Activated CD4-positive, alpha-beta T cell treated with anti-CD3 and anti-CD28 coated beads, Interleukin-2, amount 10 ng/mL, durations not matched to agents 7 days and 5 days (primary cell): ENCODE data around the gene SEPTIN10. TPM values are rescaled to one million over a fixed set of nuclear protein-coding genes. Genes with fewer than 3 reads are reported as not detected.
"Not testable (repeated sequence)": the region's sequence is repeated elsewhere in the genome, so short reads cannot be mapped to it uniquely, and the experiment has no call there.

Experiments used
- CTCF ChIA-PET: fragments of 350-600 bp; sonication (Branson Sonifier 250); formaldehyde crosslinking; loops from one replicate; lab custom pipeline; 2021; ENCODE audit warnings: antibody characterized with exemption; lab: Charles Lee
- POLR2A ChIA-PET: fragments of 350-600 bp; sonication (Branson Sonifier 250); formaldehyde crosslinking; loops from one replicate; lab custom pipeline; 2021; ENCODE audit warnings: antibody characterized with exemption; lab: Charles Lee
- DNase-seq: peaks from one replicate; pipeline ENCODE4 v3.0.0-alpha.2; 2020
- H3K27ac Mint-ChIP-seq: one replicate; pipeline ENCODE4 v1.8.0; 2021; ENCODE audit warnings: mild to moderate bottlenecking, moderate library complexity, mixed read lengths
- H3K27me3 Mint-ChIP-seq: one replicate; pipeline ENCODE4 v1.8.0; 2021; ENCODE audit warnings: mixed read lengths
- H3K36me3 Mint-ChIP-seq: one replicate; pipeline ENCODE4 v1.8.0; 2021; ENCODE audit warnings: low read depth, mixed read lengths
- H3K4me1 Mint-ChIP-seq: one replicate; pipeline ENCODE4 v1.8.0; 2021; ENCODE audit warnings: mixed read lengths
- H3K4me3 Mint-ChIP-seq: one replicate; pipeline ENCODE4 v1.8.0; 2021; ENCODE audit warnings: mild to moderate bottlenecking, moderate library complexity, mixed read lengths
- H3K9me3 Mint-ChIP-seq: one replicate; pipeline ENCODE4 v1.8.0; 2021; ENCODE audit warnings: mixed read lengths
- total RNA-seq, 2 experiments: library from RNA; stranded (reverse); gene quantifications; one replicate each; pipeline ENCODE4 v1.2.3, GENCODE V29; 2021

Gene SEPTIN10
- total RNA-seq, 2 experiments from 2014 or later, result 1.7 to 1.8 TPM

GRCh38 chr2:109628321-109628720, 14.6 kb upstream of the SEPTIN10 start:
- H3K4me1 Mint-ChIP-seq, DNase-seq, CTCF ChIA-PET, H3K4me3 Mint-ChIP-seq, H3K27ac Mint-ChIP-seq, H3K36me3 Mint-ChIP-seq, H3K9me3 Mint-ChIP-seq, POLR2A ChIA-PET, H3K27me3 Mint-ChIP-seq: not testable (repeated sequence)

DNA sequence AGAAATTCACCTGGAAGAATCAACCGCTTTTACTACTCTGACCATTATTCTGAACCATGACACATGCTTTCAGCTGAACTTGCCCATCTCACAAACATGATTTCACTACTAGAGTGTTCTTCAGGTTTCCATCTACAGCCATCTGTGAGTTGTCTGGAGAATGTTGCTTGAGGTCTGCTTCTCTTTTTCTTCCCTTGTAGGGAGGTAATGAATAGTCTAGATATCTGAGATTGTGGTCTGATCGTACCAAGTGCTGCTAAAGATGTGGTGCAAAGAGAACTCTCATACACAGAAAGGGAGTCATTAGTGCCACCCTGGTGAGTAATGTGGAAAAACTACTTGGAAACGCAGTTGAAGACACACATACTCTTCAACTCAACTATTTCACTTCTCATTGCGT, 10.6 kb upstream of the SEPTIN10 start:
- Mint-ChIP-seq H3K27ac (no peak overlapping the region), H3K4me3 (no peak overlapping the region), H3K9me3 (no peaks in the 10 kb centered on the region), H3K27me3 (peaks cover 9% of the 10 kb centered on the region), H3K4me1 (no peaks in the 10 kb centered on the region), H3K36me3 (no peaks in the 10 kb centered on the region)
- ChIA-PET POLR2A (no interaction called here), CTCF (interaction anchor here (0.6 to 1.5 kb wide), 2 partner anchors 9 to 54 kb away, joined by 3 to 4 read pairs; no protein-coding TSS in a partner anchor)
- DNase-seq, result no peak

GRCh38 chr2:109623923-109624322, 10.2 kb upstream of the SEPTIN10 start:
- Mint-ChIP-seq H3K27ac (no peak overlapping the region), H3K4me1 (no peaks in the 10 kb centered on the region), H3K27me3 (peaks cover 13% of the 10 kb centered on the region), H3K9me3 (no peaks in the 10 kb centered on the region), H3K36me3 (no peaks in the 10 kb centered on the region), H3K4me3 (no peak overlapping the region)
- DNase-seq, result no peak
- ChIA-PET CTCF (interaction anchor here (0.6 to 1.5 kb wide), 2 partner anchors 10 to 54 kb away, joined by 3 to 4 read pairs; no protein-coding TSS in a partner anchor), POLR2A (no interaction called here)

GRCh38 chr2:109623297-109623696, 9.5 kb upstream of the SEPTIN10 start:
- Mint-ChIP-seq H3K27me3 (peaks cover 19% of the 10 kb centered on the region), H3K4me1 (no peaks in the 10 kb centered on the region), H3K27ac (no peak overlapping the region), H3K4me3 (no peak overlapping the region), H3K36me3 (no peaks in the 10 kb centered on the region), H3K9me3 (no peaks in the 10 kb centered on the region)
- POLR2A ChIA-PET, result no interaction called here
- no peak for DNase-seq
- CTCF ChIA-PET, result interaction anchor here (1.5 kb wide), 1 partner anchor 10 kb away, joined by 4 read pairs; no protein-coding TSS in a partner anchor

DNA sequence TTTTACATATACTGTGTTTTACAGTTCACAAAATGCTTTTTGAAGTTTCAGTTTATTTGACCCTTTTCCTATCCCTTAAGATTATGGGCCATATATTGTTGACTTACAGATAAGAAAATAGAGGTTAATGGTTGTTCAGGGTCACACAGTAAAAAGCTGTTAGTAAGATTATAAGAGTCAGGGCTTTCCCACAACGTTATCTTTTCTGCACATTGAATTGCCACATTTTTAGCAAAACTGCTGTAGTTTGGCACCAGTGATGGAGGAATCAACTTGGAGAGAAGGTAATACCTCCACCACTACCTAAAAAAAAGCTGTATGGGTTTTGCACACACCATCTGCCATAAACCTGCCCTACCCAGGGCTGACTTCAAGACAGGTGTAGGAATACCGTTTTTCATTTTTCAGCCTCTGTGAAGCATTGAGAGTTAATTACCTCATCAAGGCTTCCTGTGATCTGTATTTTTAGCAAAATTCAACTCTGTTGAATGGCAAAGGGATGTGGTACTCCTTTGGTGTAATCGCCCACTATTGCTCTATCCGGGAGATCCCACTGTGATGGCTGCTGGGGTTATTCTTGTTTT, 5.4 kb upstream of the SEPTIN10 start:
- Mint-ChIP-seq H3K9me3 (no peaks in the 10 kb centered on the region), H3K4me3 (no peak overlapping the region), H3K36me3 (no peaks in the 10 kb centered on the region), H3K27ac (no peak overlapping the region), H3K27me3 (peaks cover 39% of the 10 kb centered on the region), H3K4me1 (no peaks in the 10 kb centered on the region)
- CTCF ChIA-PET, result no interaction called here
- POLR2A ChIA-PET, result no interaction called here
- DNase-seq, result no peak

- CTCF ChIA-PET, result no interaction called here
- no peak for DNase-seq
- POLR2A ChIA-PET, result no interaction called here
- H3K4me3 Mint-ChIP-seq, result no peak overlapping the region
- no peaks in the 10 kb centered on the region for H3K9me3 Mint-ChIP-seq
- no peaks in the 10 kb centered on the region for H3K36me3 Mint-ChIP-seq
- H3K27me3 Mint-ChIP-seq, result peaks cover 59% of the 10 kb centered on the region
- peaks cover 11% of the 10 kb centered on the region for H3K4me1 Mint-ChIP-seq
- no peak overlapping the region for H3K27ac Mint-ChIP-seq
These were observed 2.4 kb upstream of the SEPTIN10 start for GRCh38 chr2:109616184-109616583.

- Mint-ChIP-seq H3K9me3 (no peaks in the 10 kb centered on the region), H3K4me1 (peaks cover 11% of the 10 kb centered on the region), H3K36me3 (no peaks in the 10 kb centered on the region), H3K27me3 (peaks cover 64% of the 10 kb centered on the region), H3K4me3 (peak overlapping the region; percentile 30), H3K27ac (no peak overlapping the region)
- no peak for DNase-seq
- POLR2A ChIA-PET, result no interaction called here
- CTCF ChIA-PET, result no interaction called here
These were observed 1.9 kb upstream of the SEPTIN10 start for GRCh38 chr2:109615637-109616144.

DNA sequence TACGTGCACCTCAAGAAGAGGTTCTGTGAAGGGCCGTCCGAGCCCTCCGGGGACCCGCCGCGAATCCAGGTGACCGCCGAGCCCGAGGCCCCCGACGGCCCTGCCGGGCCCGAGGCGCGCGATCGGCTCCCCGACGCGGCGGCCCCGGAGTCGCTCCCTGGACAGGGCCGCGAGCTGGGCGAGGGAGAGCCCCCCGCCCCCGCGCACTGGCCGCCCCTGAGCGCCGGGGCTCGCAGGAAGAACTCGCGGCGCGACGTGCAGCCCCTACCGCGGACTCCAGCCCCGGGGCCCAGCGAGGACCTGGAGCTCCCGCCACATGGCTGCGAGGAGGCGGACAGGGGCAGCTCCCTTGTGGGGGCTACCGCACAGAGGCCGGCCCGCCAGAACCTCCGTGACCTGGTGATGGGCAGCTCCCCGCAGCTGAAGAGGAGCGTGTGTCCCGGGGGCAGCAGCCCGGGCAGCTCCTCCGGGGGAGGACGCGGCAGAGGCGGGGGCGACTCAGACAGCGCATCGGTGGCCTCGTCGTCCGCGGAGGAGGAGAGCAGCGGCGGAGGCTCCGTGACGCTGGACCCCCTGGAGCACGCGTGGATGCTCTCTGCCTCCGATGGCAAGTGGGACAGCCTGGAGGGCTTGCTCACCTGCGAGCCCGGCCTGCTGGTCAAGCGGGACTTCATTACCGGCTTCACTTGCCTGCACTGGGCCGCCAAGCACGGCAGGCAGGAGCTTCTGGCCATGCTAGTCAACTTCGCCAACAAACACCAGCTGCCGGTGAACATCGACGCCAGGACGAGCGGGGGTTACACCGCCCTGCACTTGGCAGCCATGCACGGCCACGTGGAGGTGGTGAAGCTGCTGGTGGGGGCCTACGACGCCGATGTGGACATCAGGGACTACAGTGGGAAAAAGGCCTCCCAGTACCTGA, 1.2 kb upstream of the SEPTIN10 start:
- Mint-ChIP-seq H3K4me3 (peak overlapping the region; percentile 30), H3K36me3 (no peaks in the 10 kb centered on the region), H3K27ac (no peak overlapping the region), H3K4me1 (peaks cover 11% of the 10 kb centered on the region), H3K9me3 (no peaks in the 10 kb centered on the region), H3K27me3 (peaks cover 69% of the 10 kb centered on the region)
- ChIA-PET POLR2A (no interaction called here), CTCF (interaction anchor here (1.2 kb wide), 1 partner anchor 46 kb away, joined by 3 read pairs; no protein-coding TSS in a partner anchor)
- DNase-seq, result no peak

DNA sequence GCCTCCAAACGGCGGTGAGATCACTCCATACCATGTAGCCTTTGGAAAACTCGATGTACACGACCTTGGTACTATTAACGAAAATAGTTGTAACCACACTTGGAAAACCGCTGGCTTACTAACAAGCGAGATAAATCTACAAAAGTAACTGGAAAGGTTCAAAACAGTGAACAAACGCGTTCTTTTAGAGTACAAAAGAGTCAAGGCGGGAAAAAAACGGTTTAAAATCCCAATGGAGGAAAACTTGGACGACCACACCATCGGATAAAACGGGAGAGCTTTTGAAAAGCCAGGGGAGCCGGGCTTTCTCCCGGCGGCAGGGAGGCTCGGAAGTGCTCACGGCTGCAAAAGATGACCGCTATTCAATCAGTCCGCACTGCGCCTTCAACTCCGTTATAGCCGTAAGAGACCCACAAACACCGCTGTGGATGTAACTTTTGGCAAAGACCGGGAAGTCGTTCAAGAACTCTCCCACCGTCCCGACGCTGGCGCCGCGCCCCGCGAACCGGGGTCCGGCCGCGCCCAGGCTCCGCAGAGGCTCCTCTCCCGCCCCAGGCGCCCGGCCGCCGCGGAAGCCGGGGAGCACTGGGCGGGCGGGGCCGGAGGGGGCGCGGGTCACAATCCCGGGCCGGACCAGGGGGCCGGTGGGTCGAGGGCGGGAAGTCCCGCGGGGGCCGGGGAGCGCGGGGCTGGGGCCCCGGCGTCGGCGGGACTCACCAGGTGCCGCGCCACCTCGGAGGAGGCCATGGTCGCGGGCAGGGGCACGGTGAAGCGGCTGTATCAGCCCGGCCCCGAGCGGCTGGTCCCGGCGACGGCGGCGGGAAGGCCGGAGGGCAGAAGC, 465 bp downstream of the SEPTIN10 start:
- ChIA-PET CTCF (interaction anchor here (1.2 kb wide), 1 partner anchor 48 kb away, joined by 3 read pairs; no protein-coding TSS in a partner anchor), POLR2A (no interaction called here)
- H3K36me3 Mint-ChIP-seq, result no peaks in the 10 kb centered on the region
- H3K27me3 Mint-ChIP-seq, result peaks cover 72% of the 10 kb centered on the region
- DNase-seq, result no peak
- peak overlapping the region; percentile 79 for H3K4me3 Mint-ChIP-seq
- H3K4me1 Mint-ChIP-seq, result peaks cover 16% of the 10 kb centered on the region
- H3K9me3 Mint-ChIP-seq, result no peaks in the 10 kb centered on the region
- H3K27ac Mint-ChIP-seq, result peak overlapping the region; percentile 66

DNA sequence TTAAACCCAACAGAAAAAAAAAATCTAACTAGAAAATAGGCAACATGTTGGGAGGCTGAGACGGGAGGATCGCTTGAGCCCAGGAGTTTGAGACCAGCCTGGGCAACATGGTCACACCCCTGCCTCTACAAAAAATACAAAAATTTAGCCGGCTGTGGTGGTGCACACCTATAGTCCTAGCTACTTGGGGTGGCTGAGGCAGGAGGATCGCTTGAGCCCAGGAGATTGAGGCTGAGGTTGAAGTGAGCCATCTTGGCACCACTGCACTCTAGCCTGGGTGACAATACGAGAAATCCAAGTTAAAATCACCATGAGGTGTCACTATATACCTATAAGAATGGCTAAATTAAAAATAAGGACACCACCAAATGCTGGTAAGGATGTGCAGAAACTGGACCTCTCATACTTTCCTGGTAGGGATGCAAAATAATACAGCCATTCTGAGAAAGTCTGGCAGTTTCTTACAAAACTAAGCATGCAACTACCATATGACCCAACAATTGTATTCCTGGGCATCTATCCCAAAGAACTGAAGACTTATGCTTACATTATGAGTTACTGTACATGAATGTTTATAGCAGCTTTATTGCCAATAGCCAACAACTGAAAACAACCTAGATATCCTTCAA, 2.2 kb downstream of the SEPTIN10 start:
- H3K27me3 Mint-ChIP-seq, result peaks cover 68% of the 10 kb centered on the region
- no peak overlapping the region for H3K4me3 Mint-ChIP-seq
- ChIA-PET POLR2A (no interaction called here), CTCF (no interaction called here)
- H3K27ac Mint-ChIP-seq, result no peak overlapping the region
- no peaks in the 10 kb centered on the region for H3K9me3 Mint-ChIP-seq
- no peaks in the 10 kb centered on the region for H3K36me3 Mint-ChIP-seq
- DNase-seq, result no peak
- H3K4me1 Mint-ChIP-seq, result peaks cover 16% of the 10 kb centered on the region

DNA sequence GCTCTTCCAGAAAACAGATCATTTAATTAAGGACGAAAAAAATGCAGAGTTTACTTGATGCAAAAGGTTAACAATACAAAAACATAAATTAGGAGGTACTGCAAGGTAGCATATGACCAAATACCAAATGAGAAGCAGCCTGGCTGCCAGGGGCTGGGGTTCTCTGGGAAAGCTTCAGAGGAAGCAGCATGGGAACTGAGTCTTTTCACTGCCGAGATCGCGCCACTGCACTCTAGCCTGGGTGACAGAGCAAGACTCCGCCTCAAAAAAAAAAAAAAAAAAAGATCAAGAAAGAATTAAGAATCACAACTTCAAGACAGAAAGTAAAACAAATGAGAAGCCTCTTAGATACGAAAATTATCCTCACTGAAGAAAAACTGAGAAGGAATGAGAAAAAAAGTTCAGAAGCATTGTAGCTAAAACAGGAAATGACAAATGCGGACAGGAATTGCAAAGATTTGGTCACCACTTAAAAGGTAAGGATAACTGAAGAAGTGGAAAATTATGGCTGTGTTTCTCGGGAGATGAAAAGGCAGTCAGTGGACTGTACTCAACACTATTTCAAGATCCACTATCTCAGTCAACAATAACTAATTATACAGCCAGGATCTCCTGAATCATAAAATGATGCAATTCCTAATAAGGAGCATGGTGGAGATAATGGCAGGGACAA, 4.3 kb downstream of the SEPTIN10 start:
- Mint-ChIP-seq H3K9me3 (no peaks in the 10 kb centered on the region), H3K36me3 (no peaks in the 10 kb centered on the region), H3K4me1 (peaks cover 16% of the 10 kb centered on the region), H3K4me3 (no peak overlapping the region), H3K27ac (no peak overlapping the region), H3K27me3 (peaks cover 55% of the 10 kb centered on the region)
- ChIA-PET POLR2A (no interaction called here), CTCF (interaction anchor here (0.7 kb wide), 1 partner anchor 79 kb away, joined by 3 read pairs; no protein-coding TSS in a partner anchor)
- no peak for DNase-seq

DNA sequence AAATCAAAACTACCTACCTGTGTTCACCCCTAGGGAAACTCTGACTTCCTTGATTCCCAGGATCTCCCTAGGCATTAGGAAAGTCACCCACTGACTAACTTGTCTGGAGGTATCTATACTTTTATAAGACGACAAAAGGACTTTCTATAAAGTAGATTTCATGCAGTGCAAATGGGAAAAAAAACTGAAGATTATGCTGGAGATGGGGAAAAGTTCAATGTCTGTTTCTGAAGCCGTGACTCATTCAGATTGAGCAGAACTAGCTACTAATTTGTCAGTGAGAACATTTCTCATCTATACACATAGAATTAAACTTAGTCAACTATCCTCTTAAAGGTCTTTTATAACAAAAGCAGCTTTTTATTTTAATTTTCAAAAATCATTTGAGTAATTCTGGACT, 6.0 kb downstream of the SEPTIN10 start:
- peaks cover 7% of the 10 kb centered on the region for H3K4me1 Mint-ChIP-seq
- ChIA-PET POLR2A (no interaction called here), CTCF (no interaction called here)
- no peaks in the 10 kb centered on the region for H3K9me3 Mint-ChIP-seq
- DNase-seq, result no peak
- no peaks in the 10 kb centered on the region for H3K36me3 Mint-ChIP-seq
- no peak overlapping the region for H3K4me3 Mint-ChIP-seq
- H3K27me3 Mint-ChIP-seq, result peaks cover 46% of the 10 kb centered on the region
- no peak overlapping the region for H3K27ac Mint-ChIP-seq
